ENCODE measurements around the gene KLHDC10. TPM values are rescaled to one million over a fixed set of nuclear protein-coding genes. Genes with fewer than 3 reads are reported as not detected.

Gene KLHDC10
- polyA plus RNA-seq, 1 donor from 2014 or later = 59.1 TPM

DNA sequence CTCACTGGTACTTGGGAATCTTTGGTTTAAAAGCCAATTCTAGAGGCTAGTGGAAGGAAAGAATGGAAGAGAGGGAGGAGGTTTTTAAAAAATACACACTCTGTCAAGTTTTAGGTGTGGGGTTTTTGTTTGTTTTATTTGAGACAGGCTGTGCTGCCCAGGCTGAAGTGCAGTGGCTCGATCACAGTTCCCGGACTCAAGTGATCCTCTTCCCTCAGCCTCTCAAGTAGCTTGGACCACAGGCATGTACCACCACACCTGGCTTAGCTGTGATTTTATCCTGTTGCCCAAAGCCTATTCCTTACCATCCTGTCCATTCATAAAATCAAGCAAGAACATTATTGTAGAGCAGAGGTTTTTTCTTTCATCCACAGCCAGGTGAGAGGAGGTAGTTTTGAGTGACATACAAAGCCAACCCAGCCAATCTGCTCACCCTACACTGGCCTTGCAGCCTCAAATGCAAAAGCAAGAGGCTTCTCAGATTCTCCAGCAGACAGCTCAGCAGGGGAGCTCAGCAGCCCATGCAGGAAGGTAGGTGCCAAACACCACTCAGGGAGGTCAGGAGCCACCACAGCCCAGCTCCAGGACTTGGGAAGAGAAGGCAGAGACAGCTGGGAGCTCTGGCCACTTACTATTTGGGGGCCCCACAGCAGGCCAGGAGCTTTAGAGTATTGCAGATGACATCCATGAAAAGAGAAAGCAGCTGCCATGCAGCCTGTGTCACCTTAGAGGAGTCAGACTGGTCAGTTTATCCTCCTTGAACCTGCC lies 69.0 kb downstream of the KLHDC10 start:
- H3K27me3 ChIP-seq (ENCODE audit: insufficient read depth, low read depth, low read length) = no peaks in the 10 kb centered on the region
- no peak overlapping the region for H2AFZ ChIP-seq (ENCODE audit: low read depth, low read length)
- H3K4me3 ChIP-seq (ENCODE audit: low read length) = no peak overlapping the region
- no peaks in the 10 kb centered on the region for H3F3A ChIP-seq (ENCODE audit: insufficient read depth, low read length, poor library complexity, severe bottlenecking)
- H3K9me2 ChIP-seq (ENCODE audit: insufficient read depth, low read length) = no peaks in the 10 kb centered on the region
- TF ChIP-seq POLR2AphosphoS5 (IDR thresholded peaks at IDR 0.05) (no peak), CTCF (IDR thresholded peaks at IDR 0.05; ENCODE audit: poor library complexity, severe bottlenecking) (no peak), EZH2 (IDR thresholded peaks at IDR 0.05; ENCODE audit: borderline replicate concordance, insufficient read depth, low read length, poor library complexity, severe bottlenecking) (no peak), MXI1 (conservative IDR thresholded peaks at IDR 0.05; ENCODE audit: poor library complexity, severe bottlenecking) (no peak), RAD21 (conservative IDR thresholded peaks at IDR 0.05) (no peak), TAF1 (IDR thresholded peaks at IDR 0.05; ENCODE audit: low read depth) (no peak), EP300 (conservative IDR thresholded peaks at IDR 0.05; ENCODE audit: poor library complexity, severe bottlenecking) (no peak), SMC3 (conservative IDR thresholded peaks at IDR 0.05; ENCODE audit: poor library complexity) (no peak)
- TF ChIP-seq, protein P1, sequence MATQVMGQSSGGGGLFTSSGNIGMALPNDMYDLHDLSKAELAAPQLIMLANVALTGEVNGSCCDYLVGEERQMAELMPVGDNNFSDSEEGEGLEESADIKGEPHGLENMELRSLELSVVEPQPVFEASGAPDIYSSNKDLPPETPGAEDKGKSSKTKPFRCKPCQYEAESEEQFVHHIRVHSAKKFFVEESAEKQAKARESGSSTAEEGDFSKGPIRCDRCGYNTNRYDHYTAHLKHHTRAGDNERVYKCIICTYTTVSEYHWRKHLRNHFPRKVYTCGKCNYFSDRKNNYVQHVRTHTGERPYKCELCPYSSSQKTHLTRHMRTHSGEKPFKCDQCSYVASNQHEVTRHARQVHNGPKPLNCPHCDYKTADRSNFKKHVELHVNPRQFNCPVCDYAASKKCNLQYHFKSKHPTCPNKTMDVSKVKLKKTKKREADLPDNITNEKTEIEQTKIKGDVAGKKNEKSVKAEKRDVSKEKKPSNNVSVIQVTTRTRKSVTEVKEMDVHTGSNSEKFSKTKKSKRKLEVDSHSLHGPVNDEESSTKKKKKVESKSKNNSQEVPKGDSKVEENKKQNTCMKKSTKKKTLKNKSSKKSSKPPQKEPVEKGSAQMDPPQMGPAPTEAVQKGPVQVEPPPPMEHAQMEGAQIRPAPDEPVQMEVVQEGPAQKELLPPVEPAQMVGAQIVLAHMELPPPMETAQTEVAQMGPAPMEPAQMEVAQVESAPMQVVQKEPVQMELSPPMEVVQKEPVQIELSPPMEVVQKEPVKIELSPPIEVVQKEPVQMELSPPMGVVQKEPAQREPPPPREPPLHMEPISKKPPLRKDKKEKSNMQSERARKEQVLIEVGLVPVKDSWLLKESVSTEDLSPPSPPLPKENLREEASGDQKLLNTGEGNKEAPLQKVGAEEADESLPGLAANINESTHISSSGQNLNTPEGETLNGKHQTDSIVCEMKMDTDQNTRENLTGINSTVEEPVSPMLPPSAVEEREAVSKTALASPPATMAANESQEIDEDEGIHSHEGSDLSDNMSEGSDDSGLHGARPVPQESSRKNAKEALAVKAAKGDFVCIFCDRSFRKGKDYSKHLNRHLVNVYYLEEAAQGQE (IDR thresholded peaks at IDR 0.05; ENCODE audit: borderline replicate concordance) = no peak
- H3K36me3 ChIP-seq (ENCODE audit: insufficient read depth, low read length) = no peaks in the 10 kb centered on the region
- no peaks in the 10 kb centered on the region for H4K20me1 ChIP-seq (ENCODE audit: insufficient read depth)
- H3K79me2 ChIP-seq (replicated peaks; ENCODE audit: insufficient read depth, low read length) = no peaks in the 10 kb centered on the region
- H3K27ac ChIP-seq (ENCODE audit: low read length) = no peak overlapping the region
- H3K9me3 ChIP-seq (ENCODE audit: low read length) = no peaks in the 10 kb centered on the region
- no peak overlapping the region for H3K4me2 ChIP-seq (ENCODE audit: low read length)
- no peak overlapping the region for H3K9ac ChIP-seq (ENCODE audit: low read length)

GRCh38 chr7:130140551-130141160 lies 70.3 kb downstream of the KLHDC10 start:
- H3K9me2 ChIP-seq (ENCODE audit: insufficient read depth, low read length) = no peaks in the 10 kb centered on the region
- H3K27ac ChIP-seq (ENCODE audit: low read length) = peak overlapping the region; percentile 87
- no peak overlapping the region for H3K4me2 ChIP-seq (ENCODE audit: low read length)
- H3F3A ChIP-seq (ENCODE audit: insufficient read depth, low read length, poor library complexity, severe bottlenecking) = no peaks in the 10 kb centered on the region
- H3K27me3 ChIP-seq (ENCODE audit: insufficient read depth, low read depth, low read length) = no peaks in the 10 kb centered on the region
- H2AFZ ChIP-seq (ENCODE audit: low read depth, low read length) = no peak overlapping the region
- TF ChIP-seq TAF1 (IDR thresholded peaks at IDR 0.05; ENCODE audit: low read depth) (no peak), RAD21 (conservative IDR thresholded peaks at IDR 0.05) (no peak), EP300 (conservative IDR thresholded peaks at IDR 0.05; ENCODE audit: poor library complexity, severe bottlenecking) (no peak), CTCF (IDR thresholded peaks at IDR 0.05; ENCODE audit: poor library complexity, severe bottlenecking) (no peak), EZH2 (IDR thresholded peaks at IDR 0.05; ENCODE audit: borderline replicate concordance, insufficient read depth, low read length, poor library complexity, severe bottlenecking) (no peak), SMC3 (conservative IDR thresholded peaks at IDR 0.05; ENCODE audit: poor library complexity) (no peak), POLR2AphosphoS5 (IDR thresholded peaks at IDR 0.05) (no peak), MXI1 (conservative IDR thresholded peaks at IDR 0.05; ENCODE audit: poor library complexity, severe bottlenecking) (no peak)
- TF ChIP-seq, protein P1 (IDR thresholded peaks at IDR 0.05; ENCODE audit: borderline replicate concordance) = no peak
- H3K79me2 ChIP-seq (replicated peaks; ENCODE audit: insufficient read depth, low read length) = no peaks in the 10 kb centered on the region
- no peaks in the 10 kb centered on the region for H3K9me3 ChIP-seq (ENCODE audit: low read length)
- H3K4me3 ChIP-seq (ENCODE audit: low read length) = no peak overlapping the region
- no peaks in the 10 kb centered on the region for H3K36me3 ChIP-seq (ENCODE audit: insufficient read depth, low read length)
- H4K20me1 ChIP-seq (ENCODE audit: insufficient read depth) = no peaks in the 10 kb centered on the region
- peak overlapping the region; percentile 70 for H3K9ac ChIP-seq (ENCODE audit: low read length)
